Breast epithelium (tissue), 3 donors: ENCODE results near the gene ZDHHC20.

ENCODE experiments used
- POLR2A ChIP-seq: fragments of 450-650 bp; IDR thresholded peaks from one replicate; pipeline ENCODE4 v1.6.1; 2016; ENCODE audit warnings: antibody characterized with exemption, mild to moderate bottlenecking, moderate library complexity
- TF ChIP-seq, protein P1 (sequence below), 3 donors: fragments of 450-650 bp; IDR thresholded peaks; one replicate each; pipeline ENCODE4 v1.5.1; 2016 to 2017; ENCODE audit warnings: antibody characterized with exemption in 3 of 3, mild to moderate bottlenecking in 3 of 3, moderate library complexity in 3 of 3

DNA sequence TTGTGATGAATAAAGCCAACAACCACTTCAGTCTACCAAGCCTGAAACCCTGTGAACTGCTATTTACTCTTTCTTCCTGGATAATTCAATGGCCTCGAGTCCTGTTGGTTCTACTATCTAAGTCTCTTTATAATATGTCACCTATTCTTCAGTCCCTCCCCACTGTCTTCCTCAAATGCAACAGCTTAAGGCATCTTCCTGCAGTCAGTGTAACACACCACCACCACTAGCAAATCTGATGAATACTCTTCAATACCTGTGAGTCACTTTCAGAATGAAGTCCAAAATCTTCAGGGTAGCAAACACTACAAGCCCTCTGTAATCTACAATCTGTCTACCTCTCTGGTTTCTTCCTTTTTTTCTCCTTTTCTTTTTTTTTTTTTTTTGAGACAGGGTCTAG is 32.9 kb downstream of the ZDHHC20 start:
- TF ChIP-seq, protein P1, sequence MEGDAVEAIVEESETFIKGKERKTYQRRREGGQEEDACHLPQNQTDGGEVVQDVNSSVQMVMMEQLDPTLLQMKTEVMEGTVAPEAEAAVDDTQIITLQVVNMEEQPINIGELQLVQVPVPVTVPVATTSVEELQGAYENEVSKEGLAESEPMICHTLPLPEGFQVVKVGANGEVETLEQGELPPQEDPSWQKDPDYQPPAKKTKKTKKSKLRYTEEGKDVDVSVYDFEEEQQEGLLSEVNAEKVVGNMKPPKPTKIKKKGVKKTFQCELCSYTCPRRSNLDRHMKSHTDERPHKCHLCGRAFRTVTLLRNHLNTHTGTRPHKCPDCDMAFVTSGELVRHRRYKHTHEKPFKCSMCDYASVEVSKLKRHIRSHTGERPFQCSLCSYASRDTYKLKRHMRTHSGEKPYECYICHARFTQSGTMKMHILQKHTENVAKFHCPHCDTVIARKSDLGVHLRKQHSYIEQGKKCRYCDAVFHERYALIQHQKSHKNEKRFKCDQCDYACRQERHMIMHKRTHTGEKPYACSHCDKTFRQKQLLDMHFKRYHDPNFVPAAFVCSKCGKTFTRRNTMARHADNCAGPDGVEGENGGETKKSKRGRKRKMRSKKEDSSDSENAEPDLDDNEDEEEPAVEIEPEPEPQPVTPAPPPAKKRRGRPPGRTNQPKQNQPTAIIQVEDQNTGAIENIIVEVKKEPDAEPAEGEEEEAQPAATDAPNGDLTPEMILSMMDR (IDR thresholded peaks at IDR 0.05) = no peak
- TF ChIP-seq POLR2A = no peak
